ENCODE data around the gene CCDC177. TPM values are rescaled to one million over a fixed set of nuclear protein-coding genes. Genes with fewer than 3 reads are reported as not detected.

Gene CCDC177
- total and polyA plus RNA-seq, 2 of the 8 experiments (the other 6 are each of a cell fraction or from before 2014, with no cell fraction given): 0.62 to 2.8 TPM

DNA sequence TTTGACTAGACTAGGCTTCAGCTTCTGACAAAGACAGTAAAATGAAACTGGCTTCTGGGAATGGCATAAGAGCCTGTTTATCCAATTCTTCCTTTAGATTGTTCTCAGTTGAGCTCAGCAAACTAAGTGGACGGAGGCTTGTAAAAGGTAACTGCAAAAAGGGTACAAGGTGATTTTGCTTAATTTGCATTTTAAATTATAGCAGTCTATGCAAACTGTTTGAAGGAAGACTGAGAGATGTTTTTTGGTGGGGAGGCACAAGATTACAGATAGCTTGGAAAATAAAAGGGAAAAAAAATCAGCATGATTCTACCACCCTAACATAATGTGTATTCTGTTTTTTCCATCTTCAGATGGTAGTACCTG is 41.7 kb upstream of the CCDC177 start:
- Histone ChIP-seq H3K23me2 (ENCODE audit: low read depth, low read length) (peaks cover 7% of the 10 kb centered on the region; the same call in 1 of the 2 replicates), H3K79me2 (ENCODE audit: control insufficient read depth in 1 of 2, insufficient read depth in 2 of 2, low read length in 2 of 2) (0 out of 4 replicates have a peak, but pooled peaks cover 0 to 5% of the 10 kb centered on the region in 2 experiments), H3K4me3 (ENCODE audit: extremely low read depth in 1 of 4, insufficient read depth in 2 of 4, low read depth in 3 of 4, low read length in 4 of 4) (no peak overlapping the region), H4K20me1 (replicated peaks in 1 of 2; ENCODE audit: control insufficient read depth in 1 of 2, insufficient read depth in 2 of 2, low read length in 2 of 2) (no peaks in the 10 kb centered on the region), H2BK120ac (replicated peaks; ENCODE audit: low read depth, low read length) (no peak overlapping the region), H3K27me3 (replicated peaks in 1 of 4; ENCODE audit: control insufficient read depth in 3 of 4, extremely low read depth in 1 of 4, insufficient read depth in 3 of 4, low read length in 3 of 4) (peaks cover 0 to 3% (median 0%) of the 10 kb centered on the region in 4 experiments; a peak in 1 of 7 replicates), H2BK20ac (ENCODE audit: low read length) (no peak overlapping the region), H2BK15ac (ENCODE audit: low read length) (no peak overlapping the region), H3K23ac (ENCODE audit: insufficient read length) (no peak overlapping the region), H3K36me3 (ENCODE audit: control insufficient read depth in 2 of 4, insufficient read depth in 4 of 4, low read length in 3 of 4) (no peaks in the 10 kb centered on the region), H2AK5ac (ENCODE audit: low read depth, low read length) (no peak overlapping the region), H2BK12ac (ENCODE audit: low read depth, low read length) (no peak overlapping the region), H3K18ac (ENCODE audit: extremely low read depth, low read length) (no peak overlapping the region), H2AFZ (ENCODE audit: low read length) (no peak overlapping the region), H3K27ac (ENCODE audit: low read depth, low read length) (no peak overlapping the region), H4K91ac (replicated peaks; ENCODE audit: insufficient read length, low read length) (no peak overlapping the region), H3K56ac (replicated peaks; ENCODE audit: insufficient read length, low read depth, low read length) (no peak overlapping the region), H3K4ac (replicated peaks; ENCODE audit: insufficient read length, low read depth, low read length) (no peak overlapping the region), H3K9me3 (ENCODE audit: insufficient read depth in 2 of 2, low read depth in 1 of 2, low read length in 1 of 2) (no peaks in the 10 kb centered on the region), H3K9ac (replicated peaks in 1 of 4; ENCODE audit: extremely low read depth in 1 of 4, low read depth in 3 of 4, low read length in 3 of 4) (no peak overlapping the region), H2BK5ac (ENCODE audit: low read depth, low read length) (no peak overlapping the region), H3K4me1 (replicated peaks in 1 of 4; ENCODE audit: control insufficient read depth in 3 of 4, insufficient read depth in 4 of 4, low read length in 3 of 4) (peaks cover 0 to 6% (median 3%) of the 10 kb centered on the region in 4 experiments; a peak in 2 of 7 replicates), H4K8ac (ENCODE audit: extremely low read depth, insufficient read depth, low read length) (no peak overlapping the region), H3K79me1 (ENCODE audit: low read depth, low read length) (no peaks in the 10 kb centered on the region; the same call in 1 of the 2 replicates), H3K14ac (ENCODE audit: insufficient read length) (no peak overlapping the region), H3K4me2 (ENCODE audit: insufficient read depth in 1 of 2, low read depth in 2 of 2, low read length in 2 of 2) (no peak overlapping the region), H4K5ac (ENCODE audit: insufficient read length, low read depth, low read length) (no peak overlapping the region)
- no peak for DNase-seq (ENCODE audit: low read depth in 1 of 2, low spot score in 2 of 2)
- POLR2A ChIA-PET (ENCODE audit: partially characterized antibody): interaction anchor here (0.6 kb wide), 1 partner anchor 9 kb away, joined by 4 read pairs; no protein-coding TSS in a partner anchor
- CTCF ChIA-PET (ENCODE audit: partially characterized antibody): interaction anchor here (0.6 to 1.0 kb wide), 2 partner anchors 95 to 411 kb away, joined by 3 read pairs; no protein-coding TSS in a partner anchor
- FAIRE-seq: no peak
- 81% methylated on average over 1 of the region's 1 CpG; no CpG with 5 or more reads in 1 of the 2 experiments for WGBS, 2 experiments (ENCODE audit: extremely low coverage in 1 of 2, insufficient coverage in 1 of 2, insufficient read length in 1 of 2, insufficient replicate concordance in 2 of 2, low coverage in 1 of 2, low lambda C conversion rate in 2 of 2, missing lambda C conversion rate in 1 of 2)
- TF ChIP-seq CTBP2 (IDR thresholded peaks at IDR 0.05; ENCODE audit: borderline replicate concordance, insufficient read depth, insufficient read length, low read length): no peak
- no peak for TF ChIP-seq TAF1 (IDR thresholded peaks at IDR 0.05; ENCODE audit: low read depth, low read length)
